ENCODE data around the gene NFATC2. TPM values are rescaled to one million over a fixed set of nuclear protein-coding genes. Genes with fewer than 3 reads are reported as not detected.

Gene NFATC2
- polyA plus RNA-seq, 1 donor from 2014 or later, result not detected

- Histone ChIP-seq H3K9me3 (ENCODE audit: low read length) (no peaks in the 10 kb centered on the region), H3K9me2 (ENCODE audit: insufficient read depth, low read length) (no peaks in the 10 kb centered on the region), H3F3A (ENCODE audit: insufficient read depth, low read length, poor library complexity, severe bottlenecking) (no peaks in the 10 kb centered on the region), H3K9ac (ENCODE audit: low read length) (no peak overlapping the region), H3K4me3 (ENCODE audit: low read length) (no peak overlapping the region), H2AFZ (ENCODE audit: low read depth, low read length) (no peak overlapping the region), H4K20me1 (ENCODE audit: insufficient read depth) (no peaks in the 10 kb centered on the region), H3K27me3 (ENCODE audit: insufficient read depth, low read depth, low read length) (no peaks in the 10 kb centered on the region), H3K36me3 (ENCODE audit: insufficient read depth, low read length) (no peaks in the 10 kb centered on the region), H3K27ac (ENCODE audit: low read length) (no peak overlapping the region), H3K79me2 (replicated peaks; ENCODE audit: insufficient read depth, low read length) (no peaks in the 10 kb centered on the region), H3K4me2 (ENCODE audit: low read length) (no peak overlapping the region)
- no peak for TF ChIP-seq SMC3 (conservative IDR thresholded peaks at IDR 0.05; ENCODE audit: poor library complexity)
- no peak for TF ChIP-seq POLR2AphosphoS5 (IDR thresholded peaks at IDR 0.05)
- TF ChIP-seq, protein P1, sequence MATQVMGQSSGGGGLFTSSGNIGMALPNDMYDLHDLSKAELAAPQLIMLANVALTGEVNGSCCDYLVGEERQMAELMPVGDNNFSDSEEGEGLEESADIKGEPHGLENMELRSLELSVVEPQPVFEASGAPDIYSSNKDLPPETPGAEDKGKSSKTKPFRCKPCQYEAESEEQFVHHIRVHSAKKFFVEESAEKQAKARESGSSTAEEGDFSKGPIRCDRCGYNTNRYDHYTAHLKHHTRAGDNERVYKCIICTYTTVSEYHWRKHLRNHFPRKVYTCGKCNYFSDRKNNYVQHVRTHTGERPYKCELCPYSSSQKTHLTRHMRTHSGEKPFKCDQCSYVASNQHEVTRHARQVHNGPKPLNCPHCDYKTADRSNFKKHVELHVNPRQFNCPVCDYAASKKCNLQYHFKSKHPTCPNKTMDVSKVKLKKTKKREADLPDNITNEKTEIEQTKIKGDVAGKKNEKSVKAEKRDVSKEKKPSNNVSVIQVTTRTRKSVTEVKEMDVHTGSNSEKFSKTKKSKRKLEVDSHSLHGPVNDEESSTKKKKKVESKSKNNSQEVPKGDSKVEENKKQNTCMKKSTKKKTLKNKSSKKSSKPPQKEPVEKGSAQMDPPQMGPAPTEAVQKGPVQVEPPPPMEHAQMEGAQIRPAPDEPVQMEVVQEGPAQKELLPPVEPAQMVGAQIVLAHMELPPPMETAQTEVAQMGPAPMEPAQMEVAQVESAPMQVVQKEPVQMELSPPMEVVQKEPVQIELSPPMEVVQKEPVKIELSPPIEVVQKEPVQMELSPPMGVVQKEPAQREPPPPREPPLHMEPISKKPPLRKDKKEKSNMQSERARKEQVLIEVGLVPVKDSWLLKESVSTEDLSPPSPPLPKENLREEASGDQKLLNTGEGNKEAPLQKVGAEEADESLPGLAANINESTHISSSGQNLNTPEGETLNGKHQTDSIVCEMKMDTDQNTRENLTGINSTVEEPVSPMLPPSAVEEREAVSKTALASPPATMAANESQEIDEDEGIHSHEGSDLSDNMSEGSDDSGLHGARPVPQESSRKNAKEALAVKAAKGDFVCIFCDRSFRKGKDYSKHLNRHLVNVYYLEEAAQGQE (IDR thresholded peaks at IDR 0.05; ENCODE audit: borderline replicate concordance), result no peak
Measured at GRCh38 chr20:51500311-51500710, 42.2 kb downstream of the NFATC2 start.

- Histone ChIP-seq H3K9me3 (ENCODE audit: low read length) (no peaks in the 10 kb centered on the region), H3K4me2 (ENCODE audit: low read length) (no peak overlapping the region), H3K9me2 (ENCODE audit: insufficient read depth, low read length) (no peaks in the 10 kb centered on the region), H3F3A (ENCODE audit: insufficient read depth, low read length, poor library complexity, severe bottlenecking) (no peaks in the 10 kb centered on the region), H3K27ac (ENCODE audit: low read length) (no peak overlapping the region), H2AFZ (ENCODE audit: low read depth, low read length) (no peak overlapping the region), H3K36me3 (ENCODE audit: insufficient read depth, low read length) (no peaks in the 10 kb centered on the region), H4K20me1 (ENCODE audit: insufficient read depth) (no peaks in the 10 kb centered on the region), H3K79me2 (replicated peaks; ENCODE audit: insufficient read depth, low read length) (no peaks in the 10 kb centered on the region), H3K4me3 (ENCODE audit: low read length) (no peak overlapping the region), H3K27me3 (ENCODE audit: insufficient read depth, low read depth, low read length) (no peaks in the 10 kb centered on the region), H3K9ac (ENCODE audit: low read length) (no peak overlapping the region)
- TF ChIP-seq SMC3 (conservative IDR thresholded peaks at IDR 0.05; ENCODE audit: poor library complexity), result no peak
- TF ChIP-seq RAD21 (conservative IDR thresholded peaks at IDR 0.05), result no peak
- TF ChIP-seq EP300 (conservative IDR thresholded peaks at IDR 0.05; ENCODE audit: poor library complexity, severe bottlenecking), result no peak
- TF ChIP-seq, protein P2, sequence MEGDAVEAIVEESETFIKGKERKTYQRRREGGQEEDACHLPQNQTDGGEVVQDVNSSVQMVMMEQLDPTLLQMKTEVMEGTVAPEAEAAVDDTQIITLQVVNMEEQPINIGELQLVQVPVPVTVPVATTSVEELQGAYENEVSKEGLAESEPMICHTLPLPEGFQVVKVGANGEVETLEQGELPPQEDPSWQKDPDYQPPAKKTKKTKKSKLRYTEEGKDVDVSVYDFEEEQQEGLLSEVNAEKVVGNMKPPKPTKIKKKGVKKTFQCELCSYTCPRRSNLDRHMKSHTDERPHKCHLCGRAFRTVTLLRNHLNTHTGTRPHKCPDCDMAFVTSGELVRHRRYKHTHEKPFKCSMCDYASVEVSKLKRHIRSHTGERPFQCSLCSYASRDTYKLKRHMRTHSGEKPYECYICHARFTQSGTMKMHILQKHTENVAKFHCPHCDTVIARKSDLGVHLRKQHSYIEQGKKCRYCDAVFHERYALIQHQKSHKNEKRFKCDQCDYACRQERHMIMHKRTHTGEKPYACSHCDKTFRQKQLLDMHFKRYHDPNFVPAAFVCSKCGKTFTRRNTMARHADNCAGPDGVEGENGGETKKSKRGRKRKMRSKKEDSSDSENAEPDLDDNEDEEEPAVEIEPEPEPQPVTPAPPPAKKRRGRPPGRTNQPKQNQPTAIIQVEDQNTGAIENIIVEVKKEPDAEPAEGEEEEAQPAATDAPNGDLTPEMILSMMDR (IDR thresholded peaks at IDR 0.05; ENCODE audit: poor library complexity, severe bottlenecking), result no peak
- TF ChIP-seq EZH2 (IDR thresholded peaks at IDR 0.05; ENCODE audit: borderline replicate concordance, insufficient read depth, low read length, poor library complexity, severe bottlenecking), result no peak
- TF ChIP-seq POLR2AphosphoS5 (IDR thresholded peaks at IDR 0.05), result no peak
- TF ChIP-seq MXI1 (conservative IDR thresholded peaks at IDR 0.05; ENCODE audit: poor library complexity, severe bottlenecking), result no peak
- TF ChIP-seq TAF1 (IDR thresholded peaks at IDR 0.05; ENCODE audit: low read depth), result no peak
- TF ChIP-seq, protein P1 (IDR thresholded peaks at IDR 0.05; ENCODE audit: borderline replicate concordance), result no peak
Measured at GRCh38 chr20:51498765-51499540, 43.6 kb downstream of the NFATC2 start.
